A549 (cell line): Measurements from ENCODE around the gene VIPR2. TPM values are rescaled to one million over a fixed set of nuclear protein-coding genes. Genes with fewer than 3 reads are reported as not detected.

Experiments
- ATAC-seq, 2 experiments: fragments of 200-7000 bp in 1 of 2; fragments of >200 bp in 1 of 2; cut with Nextera tagmentation in 1 of 2; cut with Tn5 transposase in 1 of 2; 3 replicates each; pipeline versions ENCODE4 v1.8.0 to v1.9.1; 2018 to 2020; ENCODE audit warnings: mild to moderate bottlenecking in 1 of 2, moderate library complexity in 1 of 2
- CTCF ChIA-PET: fragments of 300-600 bp; sonication (Branson Sonifier 250); formaldehyde crosslinking; extraction: SDS; loops from one replicate; lab custom pipeline; 2021; ENCODE audit warnings: antibody characterized with exemption, inconsistent platforms; lab: Yijun Ruan, JAX
- POLR2A ChIA-PET: fragments of 350-600 bp; formaldehyde crosslinking; extraction: SDS; loops from one replicate; lab custom pipeline; 2021; ENCODE audit warnings: antibody characterized with exemption, inconsistent platforms; lab: Yijun Ruan, JAX
- DNase-seq, 2 experiments: peaks; one replicate each; pipeline versions ENCODE4 v3.0.0 to v3.0.0-alpha.2; 2011 to 2016; ENCODE audit warnings: low read depth in 1 of 2, low spot score in 1 of 2
- FAIRE-seq: peaks from 2 replicates; lab custom pipeline; 2011; peaks lifted over from hg19 to GRCh38; lab: Jason Lieb, UNC
- H3K27ac ChIP-seq, 2 experiments: fragments of >200 bp; sonication (Bioruptor Twin); formaldehyde crosslinking; 3 replicates each; pipeline ENCODE4 v1.5.1; 2016 to 2017
- H3K4me1 ChIP-seq: fragments of >200 bp; sonication (Bioruptor Twin); formaldehyde crosslinking; 3 replicates; pipeline ENCODE4 v1.6.1; 2016
- H3K4me2 ChIP-seq: fragments of >200 bp; sonication (Bioruptor Twin); formaldehyde crosslinking; 3 replicates; pipeline ENCODE4 v1.6.1; 2016
- H3K4me3 ChIP-seq: fragments of >200 bp; sonication (Bioruptor Twin); formaldehyde crosslinking; 3 replicates; pipeline ENCODE4 v1.5.1; 2016
- H3K9me3 ChIP-seq: fragments of >200 bp; sonication (Bioruptor Twin); formaldehyde crosslinking; 3 replicates; pipeline ENCODE4 v1.6.1; 2016
- BHLHE40 ChIP-seq: IDR thresholded peaks from 2 replicates; pipeline ENCODE4 v1.6.1; 2012; ENCODE audit warnings: low read depth, low read length, inconsistent platforms
- CBX8 ChIP-seq: fragments of 200-600 bp; sonication (generic); IDR thresholded peaks from 2 replicates; pipeline ENCODE4 v1.6.1; 2016
- CEBPB ChIP-seq, 2 experiments: fragments of >200 bp in 1 of 2; sonication (Bioruptor Twin) in 1 of 2; formaldehyde crosslinking in 1 of 2; IDR thresholded peaks; 2 replicates each; pipeline ENCODE4 v1.6.1; 2012 to 2016
- EHMT2 ChIP-seq: fragments of 200-600 bp; sonication (generic); IDR thresholded peaks from 2 replicates; pipeline ENCODE4 v1.6.1; 2016; ENCODE audit warnings: antibody characterized with exemption, low read depth, mild to moderate bottlenecking, moderate library complexity
- ESRRA ChIP-seq: fragments of 150-350 bp; IDR thresholded peaks from 2 replicates; pipeline ENCODE4 v1.6.1; 2014; ENCODE audit warnings: mild to moderate bottlenecking, low read length, borderline replicate concordance
- FOSL2 ChIP-seq, 2 experiments: fragments of 450-650 bp in 1 of 2; fragments of >200 bp in 1 of 2; sonication (Bioruptor Twin) in 1 of 2; formaldehyde crosslinking; IDR thresholded peaks; 2 replicates each; pipeline versions ENCODE4 v1.5.0 to v1.6.1; 2016 to 2020; ENCODE audit warnings: mild to moderate bottlenecking in 1 of 2, moderate library complexity in 1 of 2
- HDAC2 ChIP-seq: fragments of 200-600 bp; sonication (generic); IDR thresholded peaks from 2 replicates; pipeline ENCODE4 v1.6.1; 2016
- HEYL ChIP-seq: fragments of 250-450 bp; sonication (Bioruptor Pico); IDR thresholded peaks from 2 replicates; pipeline ENCODE4 v1.8.0; 2021; ENCODE audit warnings: mild to moderate bottlenecking, moderate library complexity
- HOXB13 ChIP-seq: fragments of 250-450 bp; sonication (Bioruptor Pico); IDR thresholded peaks from 2 replicates; pipeline ENCODE4 v1.5.0; 2020; ENCODE audit warnings: low read depth, mild to moderate bottlenecking, moderate library complexity
- HOXB5 ChIP-seq: fragments of 250-450 bp; sonication (Bioruptor Pico); IDR thresholded peaks from 2 replicates; pipeline ENCODE4 v1.5.0; 2020; ENCODE audit warnings: mild to moderate bottlenecking, moderate library complexity
- JUN ChIP-seq, 2 experiments: fragments of >200 bp; sonication (Bioruptor Twin); formaldehyde crosslinking; IDR thresholded peaks; 2 replicates in 1 of 2; 3 replicates in 1 of 2; pipeline ENCODE4 v1.6.1; 2016 to 2017
- KDM5A ChIP-seq: fragments of 200-600 bp; sonication (generic); IDR thresholded peaks from 2 replicates; pipeline ENCODE4 v1.6.1; 2016; ENCODE audit warnings: antibody characterized with exemption, mild to moderate bottlenecking
- MAZ ChIP-seq: fragments of 150-350 bp; IDR thresholded peaks from 2 replicates; pipeline ENCODE4 v1.6.1; 2014; ENCODE audit warnings: antibody characterized with exemption, low read depth, low read length, borderline replicate concordance
- NFE2L2 ChIP-seq: fragments of 150-350 bp; conservative IDR thresholded peaks from 2 replicates; pipeline ENCODE4 v1.6.1; 2014; ENCODE audit warnings: low read length
- NPAS2 ChIP-seq: fragments of 250-450 bp; sonication (Bioruptor Pico); IDR thresholded peaks from 2 replicates; pipeline ENCODE4 v1.8.0; 2022; ENCODE audit warnings: mild to moderate bottlenecking, moderate library complexity, borderline replicate concordance
- NR3C1 ChIP-seq: fragments of >200 bp; sonication (Bioruptor Twin); formaldehyde crosslinking; IDR thresholded peaks from 3 replicates; pipeline ENCODE4 v1.6.1; 2017
- RNF2 ChIP-seq: fragments of 200-600 bp; sonication (generic); IDR thresholded peaks from 2 replicates; pipeline ENCODE4 v1.6.1; 2016; ENCODE audit warnings: low read depth, mild to moderate bottlenecking, antibody characterized with exemption, moderate library complexity, borderline replicate concordance
- TFCP2L1 ChIP-seq: fragments of 250-450 bp; sonication (Bioruptor Pico); IDR thresholded peaks from 2 replicates; pipeline ENCODE4 v1.5.0; 2021; ENCODE audit warnings: mild to moderate bottlenecking
- ZSCAN20 ChIP-seq: fragments of 250-450 bp; sonication (Bioruptor Pico); IDR thresholded peaks from 2 replicates; pipeline ENCODE4 v1.8.0; 2022; ENCODE audit warnings: mild to moderate bottlenecking, moderate library complexity
- WGBS: methylation state at CpG from one replicate; pipeline ENCODE4 v1.1.6; 2017; ENCODE audit errors: missing lambda C conversion rate; 5-methylcytosine and 5-hydroxymethylcytosine counted together
- polyA plus RNA-seq, 4 experiments: library from polyadenylated mRNA; depleted of rRNA in 3 of 4; stranded (reverse); fragments of >200 nt; fragmentation: RNase III in 1 of 4; extraction: RNeasy Plus Mini Kit Qiagen cat#74134 plus additional on column Dnase treatment in 1 of 4; gene quantifications; 2 replicates in 3 of 4; 3 replicates in 1 of 4; pipeline ENCODE4 v1.2.3, GENCODE V29; 2011 to 2017
- TF ChIP-seq, protein P1 (sequence below): fragments of 200-600 bp; sonication (generic); IDR thresholded peaks from 2 replicates; pipeline ENCODE4 v1.6.1; 2016; ENCODE audit warnings: antibody characterized with exemption, mild to moderate bottlenecking, moderate library complexity
- TF ChIP-seq, protein P2 (sequence below): fragments of 250-450 bp; sonication (Bioruptor Pico); IDR thresholded peaks from 2 replicates; pipeline ENCODE4 v1.5.0; 2020; ENCODE audit warnings: low read depth, mild to moderate bottlenecking, moderate library complexity
- TF ChIP-seq, protein P3 (sequence below): IDR thresholded peaks from 2 replicates; pipeline ENCODE4 v1.6.1; 2012; ENCODE audit warnings: low read depth, borderline replicate concordance
- TF ChIP-seq, protein P4 (sequence below): fragments of 250-450 bp; sonication (Bioruptor Pico); IDR thresholded peaks from 2 replicates; pipeline ENCODE4 v1.5.0; 2021; ENCODE audit warnings: mild to moderate bottlenecking, moderate library complexity, borderline replicate concordance
- TF ChIP-seq, protein P5 (sequence below): fragments of 450-650 bp; IDR thresholded peaks from 2 replicates; pipeline ENCODE4 v1.6.1; 2014; ENCODE audit warnings: antibody characterized with exemption
- TF ChIP-seq, protein P6 (sequence below): IDR thresholded peaks from 2 replicates; pipeline ENCODE4 v1.6.1; 2012

The VIPR2 gene
- polyA plus RNA-seq, 2 of the 4 experiments (the other 2 are of a cell fraction), result not detected

DNA sequence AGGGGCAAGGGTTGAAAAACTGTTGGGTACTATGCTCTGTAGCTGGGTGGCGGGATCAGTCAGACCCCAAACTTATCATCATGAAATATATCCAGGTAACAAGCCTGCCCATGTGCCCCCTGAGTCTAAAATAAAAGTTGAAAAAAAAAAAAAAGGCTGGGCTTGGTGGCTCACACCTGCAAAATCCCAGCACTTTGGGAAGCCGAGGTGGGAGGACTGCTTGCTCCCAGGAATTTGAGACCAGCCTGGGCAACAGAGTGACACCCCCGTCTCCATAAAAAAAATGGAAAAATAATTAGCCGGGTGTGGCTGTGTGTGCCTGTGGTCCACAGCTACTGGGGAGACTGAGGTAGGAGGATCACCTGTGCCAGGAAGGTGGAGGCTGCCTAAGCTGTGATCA, 83.5 kb downstream of the VIPR2 start:
- FAIRE-seq (no peak), ATAC-seq (no peak), DNase-seq (no peak)
- no peaks in the 10 kb centered on the region for H3K4me1 ChIP-seq
- no peak overlapping the region for H3K4me2 ChIP-seq
- CTCF ChIA-PET, result no interaction called here
- H3K9me3 ChIP-seq, result no peaks in the 10 kb centered on the region
- H3K27ac ChIP-seq, result no peak overlapping the region
- no peak for TF ChIP-seq CBX8
- TF ChIP-seq MAZ, result no peak
- no peak for TF ChIP-seq HOXB13 (CRISPR knock-in tag)
- no peak for TF ChIP-seq ESRRA
- TF ChIP-seq TFCP2L1, result no peak
- TF ChIP-seq, protein P1, sequence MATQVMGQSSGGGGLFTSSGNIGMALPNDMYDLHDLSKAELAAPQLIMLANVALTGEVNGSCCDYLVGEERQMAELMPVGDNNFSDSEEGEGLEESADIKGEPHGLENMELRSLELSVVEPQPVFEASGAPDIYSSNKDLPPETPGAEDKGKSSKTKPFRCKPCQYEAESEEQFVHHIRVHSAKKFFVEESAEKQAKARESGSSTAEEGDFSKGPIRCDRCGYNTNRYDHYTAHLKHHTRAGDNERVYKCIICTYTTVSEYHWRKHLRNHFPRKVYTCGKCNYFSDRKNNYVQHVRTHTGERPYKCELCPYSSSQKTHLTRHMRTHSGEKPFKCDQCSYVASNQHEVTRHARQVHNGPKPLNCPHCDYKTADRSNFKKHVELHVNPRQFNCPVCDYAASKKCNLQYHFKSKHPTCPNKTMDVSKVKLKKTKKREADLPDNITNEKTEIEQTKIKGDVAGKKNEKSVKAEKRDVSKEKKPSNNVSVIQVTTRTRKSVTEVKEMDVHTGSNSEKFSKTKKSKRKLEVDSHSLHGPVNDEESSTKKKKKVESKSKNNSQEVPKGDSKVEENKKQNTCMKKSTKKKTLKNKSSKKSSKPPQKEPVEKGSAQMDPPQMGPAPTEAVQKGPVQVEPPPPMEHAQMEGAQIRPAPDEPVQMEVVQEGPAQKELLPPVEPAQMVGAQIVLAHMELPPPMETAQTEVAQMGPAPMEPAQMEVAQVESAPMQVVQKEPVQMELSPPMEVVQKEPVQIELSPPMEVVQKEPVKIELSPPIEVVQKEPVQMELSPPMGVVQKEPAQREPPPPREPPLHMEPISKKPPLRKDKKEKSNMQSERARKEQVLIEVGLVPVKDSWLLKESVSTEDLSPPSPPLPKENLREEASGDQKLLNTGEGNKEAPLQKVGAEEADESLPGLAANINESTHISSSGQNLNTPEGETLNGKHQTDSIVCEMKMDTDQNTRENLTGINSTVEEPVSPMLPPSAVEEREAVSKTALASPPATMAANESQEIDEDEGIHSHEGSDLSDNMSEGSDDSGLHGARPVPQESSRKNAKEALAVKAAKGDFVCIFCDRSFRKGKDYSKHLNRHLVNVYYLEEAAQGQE, result no peak
- TF ChIP-seq, protein P2, sequence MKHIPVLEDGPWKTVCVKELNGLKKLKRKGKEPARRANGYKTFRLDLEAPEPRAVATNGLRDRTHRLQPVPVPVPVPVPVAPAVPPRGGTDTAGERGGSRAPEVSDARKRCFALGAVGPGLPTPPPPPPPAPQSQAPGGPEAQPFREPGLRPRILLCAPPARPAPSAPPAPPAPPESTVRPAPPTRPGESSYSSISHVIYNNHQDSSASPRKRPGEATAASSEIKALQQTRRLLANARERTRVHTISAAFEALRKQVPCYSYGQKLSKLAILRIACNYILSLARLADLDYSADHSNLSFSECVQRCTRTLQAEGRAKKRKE (CRISPR knock-in tag), result no peak
- 42% methylated on average over 4 of the region's 4 CpGs for WGBS
- H3K4me3 ChIP-seq, result no peak overlapping the region
- POLR2A ChIA-PET, result no interaction called here

DNA sequence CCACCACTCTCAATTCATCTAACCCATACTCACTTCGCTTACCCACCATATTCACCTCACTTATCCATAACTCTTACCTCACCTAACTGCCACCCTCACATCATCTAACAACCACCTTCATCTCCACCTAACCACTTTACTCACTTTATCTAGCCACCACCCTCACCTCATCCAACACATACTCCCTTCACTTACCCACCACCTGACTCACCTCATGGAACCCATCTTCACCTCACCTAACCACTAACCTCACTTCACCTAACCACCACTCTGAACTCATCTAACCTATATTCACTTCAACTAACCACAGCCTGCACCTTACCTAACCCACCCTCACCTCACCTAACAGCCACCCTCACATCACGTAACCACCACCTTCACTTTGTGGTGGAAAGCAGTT, 84.2 kb downstream of the VIPR2 start:
- ATAC-seq, result no peak
- 54% methylated on average over 2 of the region's 2 CpGs for WGBS
- TF ChIP-seq, protein P3, sequence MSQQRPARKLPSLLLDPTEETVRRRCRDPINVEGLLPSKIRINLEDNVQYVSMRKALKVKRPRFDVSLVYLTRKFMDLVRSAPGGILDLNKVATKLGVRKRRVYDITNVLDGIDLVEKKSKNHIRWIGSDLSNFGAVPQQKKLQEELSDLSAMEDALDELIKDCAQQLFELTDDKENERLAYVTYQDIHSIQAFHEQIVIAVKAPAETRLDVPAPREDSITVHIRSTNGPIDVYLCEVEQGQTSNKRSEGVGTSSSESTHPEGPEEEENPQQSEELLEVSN, result no peak
- POLR2A ChIA-PET, result no interaction called here
- no peak overlapping the region for H3K4me2 ChIP-seq
- no peak overlapping the region for H3K27ac ChIP-seq
- FAIRE-seq, result no peak
- no peaks in the 10 kb centered on the region for H3K4me1 ChIP-seq
- no peaks in the 10 kb centered on the region for H3K9me3 ChIP-seq
- no peak for DNase-seq
- no peak overlapping the region for H3K4me3 ChIP-seq
- CTCF ChIA-PET, result no interaction called here

DNA sequence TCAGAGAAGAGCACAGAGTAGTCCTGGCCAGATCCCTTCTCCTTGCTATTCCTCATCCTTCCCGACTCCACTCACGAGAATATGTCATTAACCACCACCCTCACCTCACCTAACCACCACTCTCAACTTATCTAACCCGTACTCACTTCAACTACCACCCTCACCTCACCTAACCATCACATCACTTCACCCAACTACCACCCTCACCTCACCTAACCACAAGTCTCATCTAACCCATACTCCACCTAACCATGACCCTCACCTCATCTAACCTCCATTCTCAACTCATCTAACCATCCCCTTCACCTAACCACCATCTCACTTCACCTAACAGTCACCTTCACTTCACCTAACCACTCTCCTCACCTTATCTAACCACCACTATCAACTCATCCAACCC, 85.0 kb downstream of the VIPR2 start:
- Histone ChIP-seq H3K27ac (no peak overlapping the region), H3K4me3 (no peak overlapping the region), H3K4me1 (no peaks in the 10 kb centered on the region), H3K9me3 (no peaks in the 10 kb centered on the region), H3K4me2 (no peak overlapping the region)
- CTCF ChIA-PET, result no interaction called here
- FAIRE-seq, result no peak
- WGBS, result 45% methylated on average over 3 of the region's 3 CpGs
- no peak for ATAC-seq
- no peak for DNase-seq
- TF ChIP-seq, protein P4, sequence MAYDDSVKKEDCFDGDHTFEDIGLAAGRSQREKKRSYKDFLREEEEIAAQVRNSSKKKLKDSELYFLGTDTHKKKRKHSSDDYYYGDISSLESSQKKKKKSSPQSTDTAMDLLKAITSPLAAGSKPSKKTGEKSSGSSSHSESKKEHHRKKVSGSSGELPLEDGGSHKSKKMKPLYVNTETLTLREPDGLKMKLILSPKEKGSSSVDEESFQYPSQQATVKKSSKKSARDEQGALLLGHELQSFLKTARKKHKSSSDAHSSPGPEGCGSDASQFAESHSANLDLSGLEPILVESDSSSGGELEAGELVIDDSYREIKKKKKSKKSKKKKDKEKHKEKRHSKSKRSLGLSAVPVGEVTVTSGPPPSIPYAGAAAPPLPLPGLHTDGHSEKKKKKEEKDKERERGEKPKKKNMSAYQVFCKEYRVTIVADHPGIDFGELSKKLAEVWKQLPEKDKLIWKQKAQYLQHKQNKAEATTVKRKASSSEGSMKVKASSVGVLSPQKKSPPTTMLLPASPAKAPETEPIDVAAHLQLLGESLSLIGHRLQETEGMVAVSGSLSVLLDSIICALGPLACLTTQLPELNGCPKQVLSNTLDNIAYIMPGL (CRISPR knock-in tag), result no peak
- TF ChIP-seq JUN (IDR thresholded peaks at IDR 0.05) (no peak), EHMT2 (no peak), KDM5A (no peak), ZSCAN20 (CRISPR knock-in tag) (no peak), CEBPB (IDR thresholded peaks at IDR 0.05) (no peak), FOSL2 (IDR thresholded peaks at IDR 0.05) (no peak), FOSL2 (CRISPR knock-in tag; IDR thresholded peaks at IDR 0.05) (no peak), HOXB5 (CRISPR knock-in tag) (no peak), RNF2 (no peak), HDAC2 (no peak), ESRRA (no peak), HEYL (CRISPR knock-in tag) (no peak), BHLHE40 (no peak), NR3C1 (no peak), NFE2L2 (no peak), NPAS2 (CRISPR knock-in tag) (no peak)
- TF ChIP-seq, protein P5, sequence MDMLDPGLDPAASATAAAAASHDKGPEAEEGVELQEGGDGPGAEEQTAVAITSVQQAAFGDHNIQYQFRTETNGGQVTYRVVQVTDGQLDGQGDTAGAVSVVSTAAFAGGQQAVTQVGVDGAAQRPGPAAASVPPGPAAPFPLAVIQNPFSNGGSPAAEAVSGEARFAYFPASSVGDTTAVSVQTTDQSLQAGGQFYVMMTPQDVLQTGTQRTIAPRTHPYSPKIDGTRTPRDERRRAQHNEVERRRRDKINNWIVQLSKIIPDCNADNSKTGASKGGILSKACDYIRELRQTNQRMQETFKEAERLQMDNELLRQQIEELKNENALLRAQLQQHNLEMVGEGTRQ, result no peak
- TF ChIP-seq, protein P6, sequence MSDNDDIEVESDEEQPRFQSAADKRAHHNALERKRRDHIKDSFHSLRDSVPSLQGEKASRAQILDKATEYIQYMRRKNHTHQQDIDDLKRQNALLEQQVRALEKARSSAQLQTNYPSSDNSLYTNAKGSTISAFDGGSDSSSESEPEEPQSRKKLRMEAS, result no peak
- POLR2A ChIA-PET, result no interaction called here
